Activated CD4-positive, alpha-beta T cell treated with anti-CD3 and anti-CD28 coated beads, Interleukin-2, amount 50 U/mL, for 4 hours (primary cell): ENCODE results near the gene FRMPD3.

Source experiments
- DNase-seq, 2 experiments: peaks; one replicate each; pipeline ENCODE4 v3.0.0-alpha.2; 2020

FRMPD3 gene

DNA sequence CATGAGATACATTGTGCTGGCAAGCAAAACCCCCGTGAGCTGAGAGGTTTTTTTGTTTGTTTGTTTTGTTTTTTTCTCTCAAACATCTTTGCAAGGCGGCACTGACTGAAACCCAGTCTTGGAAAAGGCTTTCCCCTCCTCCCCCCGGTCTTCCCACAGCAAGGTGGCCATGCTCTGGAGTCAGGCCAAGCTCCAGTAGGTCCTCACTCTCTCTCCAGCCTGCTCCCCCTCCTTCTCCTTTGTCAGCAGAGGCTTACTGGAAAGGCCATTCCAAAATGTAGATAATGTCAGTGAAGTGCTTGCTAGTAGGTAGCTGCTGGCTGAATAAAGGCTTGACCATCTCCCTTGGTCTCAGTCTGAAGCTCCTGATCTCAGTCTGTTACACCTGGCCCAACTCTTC lies 32.6 kb downstream of the FRMPD3 start:
- no peak for DNase-seq

DNA sequence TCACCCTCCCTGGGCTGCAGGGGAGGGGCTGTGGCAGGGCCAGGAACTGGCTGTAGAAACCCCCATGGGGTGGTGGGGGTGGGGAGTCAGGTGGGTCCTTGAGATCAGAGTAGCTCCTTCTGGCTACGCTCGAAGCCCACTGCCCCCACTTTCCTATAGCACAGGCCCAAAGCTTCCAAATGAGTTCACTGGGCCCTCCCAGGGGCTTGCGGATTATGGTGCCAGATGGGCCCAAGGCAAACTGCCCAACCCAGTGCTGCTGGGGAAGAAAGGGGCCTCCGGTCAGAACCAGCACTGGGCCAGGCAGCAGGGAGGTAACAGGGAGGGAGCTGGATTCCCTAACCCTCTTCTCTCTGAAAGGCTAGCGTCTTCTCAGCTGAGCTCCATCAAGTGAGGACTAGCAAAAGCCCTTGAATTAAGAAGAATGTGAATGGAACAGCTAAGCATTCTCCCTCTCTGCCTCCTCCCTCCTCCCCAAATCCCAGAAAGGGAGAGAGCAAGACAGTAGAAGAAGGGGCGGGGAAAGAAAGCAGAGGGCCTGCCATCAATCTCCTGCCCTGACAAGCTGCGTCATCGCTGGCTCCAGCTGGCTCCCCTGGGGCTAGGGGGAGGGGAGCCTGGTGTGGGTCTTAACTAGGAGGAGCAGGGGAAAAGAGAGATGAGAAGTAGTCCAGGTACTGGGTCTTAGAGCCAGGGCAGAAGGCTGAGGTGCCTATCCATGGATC lies 34.7 kb downstream of the FRMPD3 start:
- no peak for DNase-seq

DNA sequence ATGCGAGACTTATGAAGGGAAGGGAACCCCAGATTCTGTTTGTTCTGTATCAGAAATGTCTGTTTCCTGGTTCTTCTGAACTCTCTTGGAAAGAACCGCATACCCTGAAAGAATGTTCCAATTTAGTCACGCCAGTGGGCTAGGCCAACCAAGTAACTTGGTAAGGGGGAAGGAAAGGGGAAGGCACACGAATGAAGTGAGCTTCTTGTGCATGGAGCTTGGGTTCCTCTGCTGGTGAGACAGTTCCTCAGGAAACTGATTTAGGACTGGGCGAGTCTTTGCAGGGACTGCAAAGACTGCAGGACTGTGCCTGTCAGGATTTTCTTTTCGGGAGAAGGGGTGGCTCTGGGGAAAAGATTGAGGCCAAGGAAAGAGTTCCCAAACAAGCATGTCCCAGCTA lies 35.6 kb downstream of the FRMPD3 start:
- no peak for DNase-seq

- DNase-seq = no peak
Measured at GRCh38 chrX:107493141-107493540, 43.7 kb downstream of the FRMPD3 start.

GRCh38 chrX:107496786-107497185 lies 47.3 kb downstream of the FRMPD3 start:
- DNase-seq = no peak
